GM19438 (cell line): ENCODE data around the gene ZBTB45.
"Not testable (repeated sequence)": the region's sequence is repeated elsewhere in the genome, so short reads cannot be mapped to it uniquely, and the experiment has no call there.

Experiments
- ATAC-seq: cut with Tn5 transposase; IDR thresholded peaks from one replicate; pipeline ENCODE4 v1.9.1; 2021; ENCODE audit warnings: low read depth; ENCODE audit not compliant: unreplicated experiment

Gene ZBTB45

DNA sequence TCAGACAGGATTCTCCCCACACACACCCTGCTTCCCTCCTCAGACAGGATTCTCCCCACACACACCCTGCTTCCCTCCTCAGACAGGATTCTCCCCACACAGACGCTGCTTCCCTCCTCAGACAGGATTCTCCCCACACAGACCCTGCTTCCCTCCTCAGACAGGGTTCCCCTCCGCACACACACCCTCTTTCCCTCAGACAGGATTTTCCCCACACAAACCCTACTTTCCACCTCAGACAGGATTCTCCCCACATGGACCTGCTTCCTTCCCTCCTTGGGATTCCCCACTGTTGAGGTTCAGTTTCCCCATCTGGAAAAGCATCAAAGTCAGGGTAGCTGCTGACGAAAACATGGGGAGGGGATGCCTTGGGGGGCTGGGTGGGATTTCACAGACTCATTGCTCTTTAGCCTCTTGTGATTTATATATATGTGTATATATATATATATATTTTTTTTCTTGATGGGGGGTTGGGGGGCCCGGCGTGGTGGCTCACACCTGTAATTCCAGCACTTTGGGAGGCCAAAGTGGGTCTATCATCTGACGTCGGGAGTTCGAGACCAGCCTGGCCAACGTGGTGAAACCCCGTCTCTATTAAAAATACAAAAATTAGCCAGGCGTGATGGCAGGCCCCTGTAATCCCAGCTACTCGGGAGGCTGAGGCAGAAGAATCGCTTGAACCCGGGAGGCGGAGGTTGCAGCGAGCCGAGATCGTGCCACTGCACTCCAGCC, 23.2 kb upstream of the ZBTB45 start:
- ATAC-seq, result not testable (repeated sequence)

DNA sequence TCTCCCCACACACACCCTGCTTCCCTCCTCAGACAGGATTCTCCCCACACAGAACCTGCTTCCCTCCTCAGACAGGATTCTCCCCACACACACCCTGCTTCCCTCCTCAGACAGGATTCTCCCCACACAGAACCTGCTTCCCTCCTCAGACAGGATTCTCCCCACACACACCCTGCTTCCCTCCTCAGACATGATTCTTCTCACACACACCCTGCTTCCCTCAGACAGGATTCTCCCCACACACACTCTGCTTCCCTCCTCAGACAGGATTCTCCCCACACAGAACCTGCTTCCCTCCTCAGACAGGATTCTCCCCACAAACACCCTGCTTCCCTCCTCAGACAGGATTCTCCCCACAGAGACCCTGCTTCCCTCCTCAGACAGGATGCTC, 19.6 kb upstream of the ZBTB45 start:
- not testable (repeated sequence) for ATAC-seq

DNA sequence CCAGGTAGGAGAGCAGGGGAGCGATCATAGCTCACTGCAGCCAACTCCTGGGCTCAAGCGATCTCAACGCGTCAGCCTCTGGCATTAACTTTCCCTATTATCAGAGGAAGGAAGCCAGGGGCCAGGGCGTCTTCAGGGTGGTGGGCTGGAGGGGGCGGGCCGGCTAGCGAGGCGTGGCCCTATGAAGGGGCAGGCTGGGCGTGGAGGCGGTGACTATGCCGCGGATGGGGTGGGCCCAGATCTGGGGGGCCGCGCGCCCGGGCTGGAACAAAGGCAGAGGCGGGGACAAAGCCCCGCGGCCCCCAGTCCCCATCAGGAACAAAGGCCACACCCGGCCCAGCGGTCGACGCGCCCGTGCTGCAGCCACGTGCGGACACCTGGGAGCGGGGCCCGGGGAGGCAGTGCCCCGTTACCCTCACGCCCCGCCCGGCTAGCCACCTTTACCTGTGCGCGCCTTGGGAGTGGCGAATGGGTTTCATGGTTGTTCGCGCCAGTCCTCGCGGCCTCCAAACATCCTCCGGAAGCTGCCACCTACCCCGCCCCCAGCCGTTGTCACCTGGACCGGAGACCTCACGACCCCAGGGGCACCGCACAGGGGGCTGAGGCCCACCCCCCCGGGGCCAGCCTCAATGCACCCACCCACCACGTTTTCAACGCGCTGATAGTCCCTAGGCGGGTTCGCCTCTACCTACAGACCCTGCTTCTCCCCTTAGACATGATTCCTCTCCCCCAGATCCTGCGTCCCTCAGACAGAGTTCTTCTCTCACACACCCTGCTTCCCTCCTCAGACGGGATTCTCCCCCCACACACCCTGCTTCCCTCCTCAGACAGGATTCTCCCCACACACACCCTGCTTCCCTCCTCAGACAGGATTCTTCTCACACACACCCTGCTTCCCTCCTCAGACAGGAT, 18.9 kb upstream of the ZBTB45 start:
- ATAC-seq, result no peak

- ATAC-seq, result no peak
Observed at GRCh38 chr19:58536852-58537798, 17.5 kb upstream of the ZBTB45 start.

GRCh38 chr19:58535857-58536256, 16.2 kb upstream of the ZBTB45 start:
- no peak for ATAC-seq

- no peak for ATAC-seq
Observed at GRCh38 chr19:58531034-58531840, 11.6 kb upstream of the ZBTB45 start.

DNA sequence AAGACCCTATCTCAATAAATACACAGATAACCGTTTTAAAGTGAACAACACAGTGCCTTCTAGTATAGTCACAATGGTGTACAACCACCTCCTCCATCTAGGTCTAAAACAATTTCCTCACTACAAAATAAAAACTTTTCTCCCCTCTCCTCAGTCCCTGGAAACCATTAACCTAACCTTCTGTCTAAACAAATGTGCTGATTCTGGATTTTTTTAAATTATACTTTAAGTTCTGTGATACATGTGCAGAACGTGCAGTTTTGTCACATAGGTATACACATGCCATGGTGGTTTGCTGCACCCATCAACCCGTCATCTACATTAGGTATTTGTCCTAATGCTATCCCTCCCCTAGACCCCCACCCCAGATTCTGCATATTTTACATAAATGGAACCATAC, 9.8 kb upstream of the ZBTB45 start:
- no peak for ATAC-seq

GRCh38 chr19:58522709-58523108, 3.1 kb upstream of the ZBTB45 start:
- no peak for ATAC-seq

DNA sequence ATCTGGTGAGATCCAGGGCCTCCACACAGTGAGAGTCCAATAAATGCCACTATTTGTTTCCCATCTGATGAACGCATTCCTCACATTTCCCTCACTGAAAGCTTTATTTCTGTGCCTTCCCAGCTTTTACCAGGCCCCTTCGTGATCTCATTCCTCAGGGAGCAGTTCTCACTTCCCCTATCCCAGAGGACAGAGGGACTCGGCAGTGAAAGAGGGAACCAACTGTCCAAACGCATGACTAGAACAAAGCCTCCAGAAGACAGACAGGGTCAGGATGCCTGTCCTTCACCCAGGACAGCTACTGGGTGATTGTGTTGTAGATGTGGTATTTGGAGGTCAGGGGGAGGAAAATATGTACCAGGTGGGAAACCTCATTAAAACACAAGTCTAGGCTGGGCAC, 2.0 kb upstream of the ZBTB45 start:
- no peak for ATAC-seq

GRCh38 chr19:58520257-58520599, 618 bp upstream of the ZBTB45 start:
- ATAC-seq, result no peak

DNA sequence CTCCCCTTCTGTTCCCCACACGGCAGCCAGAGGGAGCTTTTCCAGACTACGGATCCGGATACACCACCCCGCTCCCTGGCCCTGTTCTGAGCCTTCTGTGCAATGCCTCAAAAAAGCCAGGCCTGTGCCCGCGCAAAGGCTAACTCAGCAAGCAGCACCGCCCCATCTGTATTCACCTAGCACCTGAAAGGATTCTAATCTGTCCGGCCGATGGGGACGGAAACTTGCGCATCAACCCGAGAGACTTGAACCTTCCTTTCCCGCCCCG, 589 bp downstream of the ZBTB45 start:
- ATAC-seq, result no peak

DNA sequence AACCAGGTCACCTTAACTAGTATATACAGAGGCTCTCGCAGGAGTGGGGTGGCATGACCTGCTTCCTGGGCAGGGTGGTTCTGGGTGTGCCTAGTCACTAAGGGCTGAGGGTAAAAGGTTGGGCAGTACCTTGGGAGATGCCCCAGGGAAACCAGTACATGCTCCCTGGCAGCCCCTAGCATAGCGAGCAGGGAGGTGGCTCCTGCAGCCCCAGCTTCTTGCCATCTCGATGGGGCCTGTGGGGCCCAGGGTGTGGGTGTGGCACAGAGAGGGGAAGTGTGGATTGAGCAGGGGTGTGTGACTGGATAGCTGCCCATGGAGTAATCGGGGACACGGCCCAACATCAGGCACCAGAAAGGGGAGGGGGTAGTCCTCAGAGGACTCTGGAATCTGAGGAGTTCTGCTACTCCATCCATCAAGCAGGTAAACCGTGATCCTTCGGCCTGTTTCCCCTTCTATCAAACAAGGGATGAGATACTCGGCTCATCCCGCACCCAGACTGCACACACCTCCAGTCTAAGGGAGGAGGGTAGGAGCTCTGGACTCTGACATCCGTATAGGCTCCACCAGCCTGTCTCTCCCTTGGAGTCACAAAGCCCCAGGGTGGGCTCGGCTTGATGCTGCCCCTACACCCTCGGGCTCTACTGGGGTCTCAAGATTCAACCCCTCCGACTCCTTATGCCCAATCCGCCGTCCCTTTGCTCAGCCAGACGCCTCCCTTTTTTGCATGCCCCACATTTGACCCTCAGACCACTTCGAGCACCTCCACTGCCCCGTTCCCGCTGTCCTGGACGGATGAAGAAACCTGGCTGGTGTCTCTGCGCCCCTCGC, 1.1 kb downstream of the ZBTB45 start:
- ATAC-seq, result no peak

DNA sequence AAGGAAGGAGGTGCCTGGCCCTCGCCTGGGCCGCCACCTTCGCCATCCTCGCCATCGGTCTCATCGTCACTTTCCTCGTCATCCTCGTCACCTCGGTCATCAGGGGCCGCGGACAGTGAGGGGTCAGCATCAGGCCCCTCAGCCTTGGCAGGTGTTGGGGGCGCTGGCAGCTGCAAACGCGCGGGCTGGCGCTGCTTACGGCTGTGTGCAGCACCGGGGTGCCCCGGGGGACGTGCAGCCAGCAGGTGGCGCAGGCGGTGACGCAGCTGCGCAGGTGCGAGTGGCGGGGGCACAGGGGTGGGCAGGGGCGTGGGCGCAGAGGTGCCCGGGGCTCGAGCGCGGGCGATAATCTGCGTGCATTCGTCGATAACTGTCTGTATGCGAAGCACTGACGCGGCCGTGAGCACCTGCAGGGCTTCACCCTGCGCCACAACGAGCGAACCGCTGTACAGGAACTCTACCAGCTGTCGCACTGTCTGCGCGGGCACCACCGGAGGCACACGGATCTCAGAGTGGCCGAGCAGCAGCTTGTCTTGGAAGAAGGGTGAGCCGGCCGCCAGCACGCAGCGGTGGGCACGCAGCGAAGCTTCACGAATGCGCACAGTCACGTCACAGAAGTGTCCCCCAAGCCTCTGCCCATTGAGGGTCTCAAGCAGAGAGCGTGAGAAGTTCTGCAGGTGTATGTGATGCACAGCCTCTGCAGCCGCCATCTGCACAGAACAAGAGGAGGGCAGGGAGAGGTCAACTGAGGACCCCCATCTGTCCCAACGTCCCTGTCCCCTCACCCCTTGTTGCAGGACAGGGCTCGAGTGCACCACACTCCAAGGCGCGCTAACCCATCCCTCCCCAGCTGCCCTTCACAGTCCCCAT, 2.4 kb downstream of the ZBTB45 start:
- ATAC-seq, result no peak

DNA sequence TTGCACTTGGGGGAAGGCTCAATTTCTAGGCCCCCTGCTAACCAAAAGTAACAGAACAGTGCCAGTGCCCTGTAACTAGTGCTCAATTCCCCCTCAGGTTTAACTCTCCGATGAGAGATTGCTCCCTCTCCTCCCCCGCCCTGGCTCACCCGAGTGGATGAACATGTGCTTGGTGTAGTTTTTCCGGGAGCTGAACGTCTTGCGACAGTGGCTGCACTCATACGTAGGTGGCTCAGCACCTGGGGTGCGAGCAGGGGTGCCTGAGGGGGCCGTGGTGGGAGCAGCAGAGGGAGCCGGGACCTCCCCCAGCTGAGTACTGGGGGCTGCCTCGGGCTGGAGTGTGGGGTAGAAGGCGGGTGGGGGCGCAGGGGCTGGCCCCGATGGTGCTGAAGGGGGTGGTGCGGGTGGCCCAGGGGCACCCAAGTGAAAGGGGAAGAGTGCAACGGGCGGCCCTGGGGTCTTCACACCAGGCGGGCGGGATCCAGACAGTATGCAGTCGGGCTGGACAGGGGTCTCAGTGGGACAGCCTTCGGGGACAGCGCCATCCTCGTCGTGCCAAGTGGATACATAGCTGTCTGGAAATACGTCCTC, 3.3 kb downstream of the ZBTB45 start:
- ATAC-seq, result no peak

- no peak for ATAC-seq
Observed at GRCh38 chr19:58515259-58515658, 4.4 kb downstream of the ZBTB45 start.

DNA sequence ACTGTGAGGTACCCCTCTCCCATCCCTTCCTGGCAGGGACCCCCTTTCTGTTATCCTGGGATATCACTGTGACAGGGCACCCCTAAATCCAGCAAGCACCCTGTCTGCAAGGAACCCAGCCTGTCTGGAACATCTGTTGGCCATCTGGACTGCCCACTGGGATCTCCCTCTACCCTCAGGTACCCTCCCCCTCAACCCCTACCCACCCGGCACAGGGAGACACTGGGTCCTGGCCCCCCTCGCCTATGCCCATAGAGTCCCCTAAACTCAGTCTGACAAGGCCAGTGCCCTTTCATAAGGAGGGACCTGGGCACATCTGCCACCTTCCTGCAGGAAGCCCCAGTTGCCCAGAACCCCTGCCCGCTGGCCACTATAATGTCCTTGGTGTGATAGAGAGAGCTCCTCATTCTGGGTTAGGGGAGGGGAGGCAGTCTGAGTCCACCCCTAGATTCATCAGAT, 5.0 kb downstream of the ZBTB45 start:
- ATAC-seq, result no peak

DNA sequence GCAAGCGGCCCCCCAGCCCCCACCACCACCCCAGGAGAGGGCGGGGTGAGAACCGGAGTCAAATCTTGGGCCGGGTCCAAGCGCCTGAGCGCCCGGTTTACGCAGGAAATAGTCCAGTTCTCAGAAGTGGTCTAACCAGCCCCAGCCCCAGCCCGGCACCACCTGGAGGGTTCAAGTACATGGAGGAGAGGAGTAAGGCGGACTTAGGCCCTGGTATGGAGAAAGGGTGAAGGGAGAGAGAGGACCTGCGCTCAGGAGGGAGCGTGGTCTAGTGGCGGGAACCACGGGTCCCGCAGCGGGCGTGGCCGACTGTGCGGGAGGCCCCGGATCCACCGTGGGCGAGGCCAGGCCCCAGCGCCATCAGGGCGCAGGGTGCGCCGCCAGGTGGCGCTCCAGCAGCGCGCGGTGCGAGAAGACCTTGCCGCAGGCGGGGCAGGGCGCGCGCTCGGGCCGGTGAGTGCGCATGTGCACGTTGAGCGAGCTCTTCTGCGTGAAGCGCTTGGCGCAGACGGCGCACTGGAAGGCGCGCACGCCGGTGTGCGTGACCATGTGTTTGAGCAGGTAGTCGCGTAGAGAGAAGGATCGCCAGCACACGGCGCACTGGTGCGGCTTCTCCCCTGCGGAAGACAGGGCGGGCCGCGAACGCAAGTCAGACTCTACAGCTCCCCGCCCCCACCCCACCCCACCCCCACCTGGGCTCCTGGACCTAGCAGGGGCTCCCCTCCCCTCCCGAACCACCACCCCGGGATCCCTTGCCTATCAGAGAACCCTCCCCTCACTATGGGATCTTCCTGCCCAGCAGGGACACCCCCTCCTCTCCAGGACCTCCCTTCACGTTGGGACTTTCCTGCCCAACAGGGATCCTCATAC, 5.7 kb downstream of the ZBTB45 start:
- ATAC-seq, result no peak
